Suppressor macrophage treated with lipopolysaccharide for 4 hours (primary cell): ENCODE data around the gene CLDND1.

Source experiments
- DNase-seq: peaks from one replicate; pipeline ENCODE4 v3.0.0-alpha.2; 2020

Gene CLDND1

DNA sequence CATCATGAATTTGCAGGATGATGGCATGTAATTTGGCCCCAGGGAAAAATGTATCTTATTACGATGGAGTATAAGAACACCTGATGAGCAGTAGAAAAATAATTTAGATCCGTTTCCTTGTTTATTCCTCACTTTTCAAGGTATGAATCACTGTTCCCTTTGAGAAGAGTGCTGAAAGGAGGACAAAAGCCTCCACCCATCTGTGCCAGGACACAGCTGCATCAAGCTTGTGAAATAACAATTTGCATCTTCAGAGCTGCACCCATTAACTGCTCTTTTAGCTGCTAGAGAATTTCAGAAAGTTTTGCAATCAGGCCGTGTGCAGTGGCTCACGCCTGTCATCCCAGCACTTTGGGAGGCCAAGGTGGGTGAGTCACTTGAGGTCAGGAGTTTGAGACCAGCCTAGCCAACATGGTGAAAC is 9.6 kb downstream of the CLDND1 start:
- peak; percentile 9 for DNase-seq

DNA sequence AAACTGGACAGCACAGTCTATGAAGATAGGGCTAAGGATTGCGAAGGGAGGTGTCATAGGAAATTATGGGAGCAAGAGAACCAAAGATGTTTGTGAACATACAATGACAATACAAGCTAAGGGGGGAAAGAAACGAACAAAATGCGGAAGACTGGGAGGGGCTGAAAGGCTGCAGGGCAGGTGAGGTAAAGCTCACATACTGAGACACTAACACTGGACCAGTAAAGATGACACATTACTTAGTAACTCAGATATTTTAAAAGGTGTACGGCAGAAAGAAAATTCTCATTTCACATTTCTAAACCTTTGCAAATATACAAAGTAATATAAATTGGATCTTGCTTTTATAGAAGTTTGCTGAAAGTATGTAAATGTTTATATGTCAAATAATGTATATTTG is 10.1 kb downstream of the CLDND1 start:
- DNase-seq, result no peak

DNA sequence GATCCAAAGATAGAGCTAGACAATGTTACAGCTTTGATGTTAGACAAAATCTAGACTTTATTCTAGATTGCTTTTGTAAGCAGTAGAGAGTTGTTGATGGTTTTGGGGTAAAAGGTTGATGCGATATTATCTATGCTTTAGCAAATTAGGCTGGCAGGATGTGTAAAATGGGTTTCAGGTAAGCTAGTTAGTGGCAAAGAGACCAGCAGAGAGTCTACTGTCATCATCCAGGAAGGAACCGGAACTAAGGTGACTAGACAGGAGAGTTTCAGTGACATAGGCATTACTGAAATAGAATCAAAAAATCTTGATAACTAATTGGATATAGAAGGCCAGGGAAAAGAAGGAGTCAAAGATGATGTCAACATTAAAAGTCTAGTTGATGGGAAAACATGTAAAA is 14.1 kb downstream of the CLDND1 start:
- DNase-seq, result no peak

DNA sequence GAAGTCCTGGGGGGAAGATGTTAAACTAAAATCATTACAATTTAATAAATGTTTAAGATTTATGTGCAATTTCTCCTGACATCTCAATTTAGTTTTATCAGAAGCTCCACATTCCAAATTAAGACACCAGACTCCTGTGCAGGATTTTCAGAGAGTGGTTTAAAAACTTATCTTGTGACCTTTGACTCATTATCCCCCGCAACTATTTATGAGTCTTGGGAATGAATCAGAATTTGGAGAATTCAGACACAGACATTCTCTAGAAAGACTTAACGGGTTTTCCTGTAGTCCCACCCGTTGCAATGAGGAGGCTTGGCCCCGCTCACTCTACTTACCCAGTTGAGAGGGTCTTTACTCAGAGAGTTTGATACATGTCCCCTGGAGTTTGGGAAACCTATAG is 18.2 kb downstream of the CLDND1 start:
- DNase-seq, result no peak

DNA sequence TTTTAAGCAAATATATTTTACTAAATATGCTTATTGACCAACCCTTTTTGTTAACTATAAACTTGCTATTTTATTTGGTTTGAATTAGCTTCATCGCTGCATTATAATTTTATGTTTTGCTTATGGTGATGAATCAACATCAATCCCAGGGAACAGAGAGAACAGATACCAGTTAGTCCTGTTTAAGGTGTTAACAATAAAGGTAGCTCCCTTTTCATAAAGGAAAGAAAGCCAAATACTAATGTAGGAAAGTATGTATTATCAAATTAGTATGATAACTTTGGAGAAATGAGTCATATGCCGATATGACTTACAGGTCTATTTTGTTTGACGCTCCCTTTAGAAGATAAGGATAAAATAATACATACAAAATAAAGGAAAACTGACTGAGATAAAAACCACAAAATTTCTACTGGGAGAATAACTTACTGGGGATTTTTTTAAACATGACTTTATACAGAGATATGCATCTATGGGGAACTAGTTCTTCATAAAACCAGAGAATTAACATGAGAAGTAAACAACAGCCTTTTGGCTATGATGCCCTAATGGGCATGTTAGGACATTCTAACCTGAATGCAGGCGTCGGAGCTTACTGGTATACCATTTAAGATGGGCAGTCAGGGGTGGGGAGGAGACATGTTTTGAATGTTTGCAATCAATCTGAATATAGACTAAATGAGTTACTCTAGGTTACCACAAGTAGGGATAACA is 20.7 kb downstream of the CLDND1 start:
- DNase-seq, result no peak

DNA sequence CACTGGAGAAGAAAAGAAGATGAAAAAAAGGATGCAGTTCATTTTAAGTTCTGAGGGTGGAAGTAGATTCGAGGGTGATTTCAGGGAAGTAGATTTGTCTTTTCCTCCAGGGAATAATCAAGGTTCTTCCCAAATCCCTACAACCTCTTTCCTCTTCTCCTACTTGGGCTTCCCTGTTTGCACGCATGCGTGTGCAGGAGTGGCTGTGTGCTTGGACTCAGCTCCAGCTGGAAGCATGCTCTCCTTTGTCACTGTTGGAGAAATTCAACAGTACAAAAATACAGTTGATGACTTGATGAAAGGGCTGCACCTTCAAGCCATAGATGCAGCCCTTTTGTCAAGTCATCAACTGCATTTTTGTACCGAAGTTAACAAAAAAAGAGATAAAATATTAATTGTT is 21.4 kb downstream of the CLDND1 start:
- no peak for DNase-seq

DNA sequence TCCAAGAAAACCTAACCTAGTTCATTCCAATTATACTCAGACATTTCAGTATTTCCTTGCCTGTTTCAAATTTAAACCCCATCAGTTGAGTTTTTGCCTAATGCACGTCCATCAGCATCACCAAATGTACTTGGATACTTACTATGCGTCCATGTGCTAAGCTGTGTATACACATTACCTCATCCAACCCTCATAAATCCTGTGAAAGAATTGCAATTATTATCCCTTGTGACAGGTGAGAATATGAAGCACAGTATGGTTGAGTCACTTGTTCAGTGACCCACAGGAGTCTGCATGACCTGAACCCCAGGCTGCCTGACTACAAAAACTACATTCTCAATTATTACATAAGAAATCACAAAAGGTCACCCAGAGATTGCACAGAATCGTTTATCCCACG is 22.7 kb downstream of the CLDND1 start:
- no peak for DNase-seq

DNA sequence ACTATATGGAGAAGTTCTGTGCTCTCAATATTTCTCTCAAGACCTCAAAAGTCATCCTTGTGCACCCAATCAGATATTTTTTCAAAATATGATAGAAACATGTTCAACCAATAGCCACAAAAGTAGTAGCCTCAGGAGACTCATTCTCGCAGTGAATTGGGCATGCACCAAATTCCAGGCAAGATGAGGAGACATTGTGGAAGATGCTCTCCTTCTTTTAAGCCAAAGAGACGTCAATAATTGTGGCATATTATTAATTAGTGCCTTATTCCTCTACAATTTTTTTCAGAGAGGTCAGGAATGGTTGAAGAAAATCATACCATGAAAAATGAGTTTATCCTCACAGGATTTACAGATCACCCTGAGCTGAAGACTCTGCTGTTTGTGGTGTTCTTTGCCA is 25.3 kb downstream of the CLDND1 start, which contains the start of gene OR5K2:
Gene OR5K2, plus strand, starts transcription at position 301 of the 400 bp plus-strand sequence. Its CDS starts 0 bp downstream, at position 301.
- no peak for DNase-seq

DNA sequence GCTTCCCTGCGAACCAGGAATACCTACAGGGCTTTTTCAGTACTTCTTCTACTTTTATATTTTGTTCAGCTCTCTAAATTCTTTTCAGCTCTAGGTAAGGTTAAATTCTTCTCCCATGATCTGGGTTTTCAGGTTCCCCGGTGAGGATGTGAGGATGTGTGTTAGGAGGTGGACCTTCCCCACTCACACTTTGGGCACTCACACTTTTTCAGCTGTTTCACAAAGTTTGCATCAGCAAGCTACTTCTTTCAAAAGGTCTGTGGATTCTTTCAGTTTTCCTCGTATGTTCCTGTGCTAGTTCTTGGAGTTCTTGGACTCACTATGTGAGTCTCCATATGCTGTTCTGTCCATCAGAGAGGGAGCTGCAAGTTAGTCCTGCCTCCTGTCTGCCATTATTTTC is 39.1 kb downstream of the CLDND1 start:
- DNase-seq, result no peak

DNA sequence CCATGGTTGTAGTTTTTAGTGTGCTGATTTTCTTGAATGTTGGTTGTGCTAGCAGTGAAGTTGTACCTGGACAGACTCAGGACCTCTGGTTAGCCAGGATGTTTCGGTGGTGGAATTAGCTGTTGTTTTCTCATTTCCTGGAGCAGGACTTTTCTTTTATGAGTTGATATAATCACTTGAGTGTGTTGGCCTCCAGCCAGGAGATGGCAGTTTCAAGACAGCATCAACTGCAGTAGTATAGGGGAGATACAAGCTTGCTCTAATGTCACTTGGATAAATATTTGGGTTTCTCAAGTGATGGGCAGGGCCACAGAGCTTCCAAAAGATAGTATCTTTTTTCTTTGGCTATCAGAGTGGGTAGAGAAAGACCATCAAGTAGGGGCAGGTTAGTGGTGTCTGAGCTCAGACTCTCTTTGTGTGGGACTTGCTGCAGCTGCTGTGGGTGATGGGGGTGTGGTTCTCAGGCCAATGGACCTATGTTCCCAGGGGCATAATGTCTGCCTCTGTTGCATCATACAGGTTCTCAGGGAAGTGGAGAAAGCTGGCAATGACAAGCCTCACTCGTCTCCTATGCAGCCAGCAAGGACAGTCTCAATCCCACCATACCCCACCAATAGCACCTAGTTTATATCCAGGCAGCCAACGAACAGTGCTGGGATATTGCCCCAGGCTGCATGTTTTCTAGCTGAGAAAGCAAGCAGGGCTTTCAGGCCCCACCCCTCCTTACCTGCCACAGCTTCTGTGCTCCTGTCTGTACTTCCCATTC is 39.8 kb downstream of the CLDND1 start:
- no peak for DNase-seq
